WTC11 (cell line): ENCODE measurements around the gene FXYD5. TPM values are rescaled to one million over a fixed set of nuclear protein-coding genes. Genes with fewer than 3 reads are reported as not detected.

Experiments used
- ATAC-seq: fragments of 200-7000 bp; cut with Tn5 transposase; 2 replicates; pipeline ENCODE4 v1.10.0; 2021; ENCODE audit warnings: mild to moderate bottlenecking, moderate library complexity
- CTCF ChIA-PET: fragments of 300-600 bp; sonication (Branson Sonifier 250); formaldehyde crosslinking; loops from one replicate; lab custom pipeline; 2021; ENCODE audit warnings: antibody characterized with exemption; lab: Charles Lee
- POLR2A ChIA-PET: fragments of 350-600 bp; sonication (Branson Sonifier 250); formaldehyde crosslinking; loops from one replicate; lab custom pipeline; 2021; ENCODE audit warnings: antibody characterized with exemption; lab: Charles Lee
- DNase-seq: peaks from one replicate; pipeline ENCODE4 v3.0.0; 2021; ENCODE audit warnings: low spot score
- H3K27ac Mint-ChIP-seq: 2 replicates; pipeline ENCODE4 v1.8.0; 2021; ENCODE audit warnings: mixed read lengths
- H3K27me3 Mint-ChIP-seq: 2 replicates; pipeline ENCODE4 v1.8.0; 2021; ENCODE audit warnings: low read depth, mild to moderate bottlenecking, moderate library complexity, mixed read lengths
- H3K36me3 Mint-ChIP-seq: 2 replicates; pipeline ENCODE4 v1.8.0; 2021; ENCODE audit warnings: mixed read lengths
- H3K4me1 Mint-ChIP-seq: 2 replicates; pipeline ENCODE4 v1.8.0; 2022; ENCODE audit warnings: mixed read lengths
- H3K4me3 Mint-ChIP-seq: 2 replicates; pipeline ENCODE4 v1.8.0; 2021; ENCODE audit warnings: mild to moderate bottlenecking, moderate library complexity, mixed read lengths
- H3K9me3 Mint-ChIP-seq: 2 replicates; pipeline ENCODE4 v1.8.0; 2021; ENCODE audit warnings: mixed read lengths
- CREB1 ChIP-seq: sonication (generic); formaldehyde crosslinking; IDR thresholded peaks from 2 replicates; pipeline ENCODE4 v1.8.0; 2023; ENCODE audit warnings: mild to moderate bottlenecking, missing genetic modification reagents
- MXD4 ChIP-seq: fragments of 250-450 bp; sonication (Bioruptor Pico); IDR thresholded peaks from 2 replicates; pipeline ENCODE4 v1.8.0; 2021; ENCODE audit warnings: mild to moderate bottlenecking, moderate library complexity, borderline replicate concordance
- NFE2L1 ChIP-seq: sonication (generic); formaldehyde crosslinking; IDR thresholded peaks from 2 replicates; pipeline ENCODE4 v1.8.1; 2023; ENCODE audit warnings: missing genetic modification reagents
- NR2C2 ChIP-seq: sonication (generic); formaldehyde crosslinking; IDR thresholded peaks from 2 replicates; pipeline ENCODE4 v1.8.0; 2022; ENCODE audit warnings: mild to moderate bottlenecking, missing genetic modification reagents
- OVOL2 ChIP-seq: fragments of 250-450 bp; sonication (Bioruptor Pico); IDR thresholded peaks from 2 replicates; pipeline ENCODE4 v1.9.0; 2021; ENCODE audit warnings: mild to moderate bottlenecking, borderline replicate concordance
- SP1 ChIP-seq: sonication (generic); formaldehyde crosslinking; conservative IDR thresholded peaks from 2 replicates; pipeline ENCODE4 v1.8.1; 2022; ENCODE audit warnings: missing genetic modification reagents
- TEAD4 ChIP-seq: sonication (generic); formaldehyde crosslinking; IDR thresholded peaks from 2 replicates; pipeline ENCODE4 v1.8.0; 2022; ENCODE audit warnings: mild to moderate bottlenecking, missing genetic modification reagents
- TP53 ChIP-seq: sonication (generic); formaldehyde crosslinking; IDR thresholded peaks from 2 replicates; pipeline ENCODE4 v1.8.1; 2023; ENCODE audit warnings: mild to moderate bottlenecking, missing genetic modification reagents
- ZNF121 ChIP-seq: sonication (generic); formaldehyde crosslinking; IDR thresholded peaks from 2 replicates; pipeline ENCODE4 v1.8.0; 2023; ENCODE audit warnings: missing genetic modification reagents
- ZNF416 ChIP-seq: fragments of 250-450 bp; sonication (Bioruptor Pico); IDR thresholded peaks from 2 replicates; pipeline ENCODE4 v1.9.0; 2021; ENCODE audit warnings: mild to moderate bottlenecking, inconsistent platforms
- total RNA-seq: library from RNA; stranded (reverse); gene quantifications from 3 replicates; pipeline ENCODE4 v1.2.3, GENCODE V29; 2021
- TF ChIP-seq, protein P1 (sequence below): fragments of 200-600 bp; IDR thresholded peaks from 2 replicates; pipeline ENCODE4 v1.8.0; 2022; ENCODE audit warnings: antibody characterized with exemption
- TF ChIP-seq, protein P2 (sequence below): fragments of 250-450 bp; sonication (Bioruptor Pico); conservative IDR thresholded peaks from 2 replicates; pipeline ENCODE4 v1.9.0; 2021; ENCODE audit warnings: mild to moderate bottlenecking
- TF ChIP-seq, protein P3 (sequence below): sonication (generic); formaldehyde crosslinking; IDR thresholded peaks from 2 replicates; pipeline ENCODE4 v1.8.1; 2023; ENCODE audit warnings: mild to moderate bottlenecking, missing genetic modification reagents, moderate library complexity
- TF ChIP-seq, protein P4 (sequence below): sonication (generic); formaldehyde crosslinking; conservative IDR thresholded peaks from 2 replicates; pipeline ENCODE4 v1.8.1; 2022; ENCODE audit warnings: mild to moderate bottlenecking, missing genetic modification reagents
- TF ChIP-seq, protein P5 (sequence below): fragments of 250-450 bp; sonication (Bioruptor Pico); IDR thresholded peaks from 2 replicates; pipeline ENCODE4 v1.8.0; 2021; ENCODE audit warnings: mild to moderate bottlenecking
- TF ChIP-seq, protein P6 (sequence below): sonication (generic); formaldehyde crosslinking; IDR thresholded peaks from 2 replicates; pipeline ENCODE4 v1.8.1; 2022; ENCODE audit warnings: low read depth, mild to moderate bottlenecking, moderate library complexity, missing genetic modification reagents, borderline replicate concordance
- TF ChIP-seq, protein P7 (sequence below): sonication (generic); formaldehyde crosslinking; IDR thresholded peaks from 2 replicates; pipeline ENCODE4 v1.8.1; 2022; ENCODE audit warnings: mild to moderate bottlenecking, missing genetic modification reagents, moderate library complexity, borderline replicate concordance
- TF ChIP-seq, protein P8 (sequence below): sonication (generic); formaldehyde crosslinking; conservative IDR thresholded peaks from 2 replicates; pipeline ENCODE4 v1.8.1; 2023; ENCODE audit warnings: mild to moderate bottlenecking, low read depth, missing genetic modification reagents, moderate library complexity
- TF ChIP-seq, protein P9 (sequence below): sonication (generic); formaldehyde crosslinking; IDR thresholded peaks from 2 replicates; pipeline ENCODE4 v1.8.1; 2023; ENCODE audit warnings: mild to moderate bottlenecking, missing genetic modification reagents

FXYD5 gene
- total RNA-seq, 1 experiment from 2014 or later, result 114 TPM

DNA sequence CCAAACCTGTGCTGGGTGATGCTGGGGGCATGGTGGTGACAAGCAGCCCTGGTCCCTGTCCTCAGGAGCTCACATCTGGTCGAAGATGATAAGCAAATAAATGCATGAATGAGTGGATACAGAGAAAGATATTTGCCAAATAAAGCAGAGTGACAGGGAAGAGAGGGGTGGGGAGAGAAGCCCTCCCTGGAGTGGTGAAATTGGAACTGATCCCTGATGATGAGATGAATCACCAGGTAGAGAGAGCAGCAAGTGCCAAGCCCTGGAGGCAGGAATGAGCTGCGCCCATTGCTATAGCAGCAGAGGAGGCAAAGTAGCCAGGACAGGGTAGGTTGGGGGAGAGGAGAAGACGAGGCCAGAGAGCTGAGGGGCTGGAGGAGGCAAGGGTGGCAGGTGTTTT, 13.7 kb downstream of the FXYD5 start:
- DNase-seq, result no peak

DNA sequence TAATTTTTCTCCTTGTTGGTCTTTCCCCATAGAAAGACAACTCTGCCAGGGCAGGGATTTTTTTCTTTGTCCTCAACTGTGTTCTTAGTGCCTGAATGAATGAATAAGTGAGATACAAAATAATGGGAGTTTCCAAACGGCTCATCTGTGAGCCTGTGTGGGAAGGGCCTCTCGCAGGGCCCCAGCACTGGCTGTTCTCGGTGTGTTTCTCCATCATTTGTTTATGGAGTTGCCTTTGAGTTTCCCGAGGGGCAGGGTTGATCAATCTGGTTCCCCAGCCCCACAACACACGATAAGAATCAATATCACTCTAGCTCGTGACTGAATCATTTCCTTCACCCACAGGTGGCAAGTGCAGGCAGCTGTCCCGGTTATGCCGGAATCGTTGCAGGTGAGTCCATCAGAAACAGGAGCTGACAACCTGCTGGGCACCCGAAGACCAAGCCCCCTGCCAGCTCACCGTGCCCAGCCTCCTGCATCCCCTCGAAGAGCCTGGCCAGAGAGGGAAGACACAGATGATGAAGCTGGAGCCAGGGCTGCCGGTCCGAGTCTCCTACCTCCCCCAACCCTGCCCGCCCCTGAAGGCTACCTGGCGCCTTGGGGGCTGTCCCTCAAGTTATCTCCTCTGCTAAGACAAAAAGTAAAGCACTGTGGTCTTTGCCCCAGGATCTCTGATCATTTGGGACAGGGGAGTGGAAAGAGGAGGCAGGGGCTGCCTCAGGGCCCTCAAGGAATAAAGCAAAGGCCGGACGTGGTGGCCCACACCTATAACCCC, 14.9 kb downstream of the FXYD5 start:
- POLR2A ChIA-PET, result no interaction called here
- Mint-ChIP-seq H3K4me3 (no peak overlapping the region), H3K27me3 (no peaks in the 10 kb centered on the region), H3K4me1 (no peaks in the 10 kb centered on the region), H3K36me3 (peaks cover 35% of the 10 kb centered on the region), H3K27ac (peak overlapping the region; percentile 28; the same call in 1 of the 2 replicates), H3K9me3 (peaks cover 21% of the 10 kb centered on the region)
- ATAC-seq, result no peak
- DNase-seq, result no peak
- CTCF ChIA-PET, result interaction anchor here (0.5 kb wide), 1 partner anchor 59 kb away, joined by 3 read pairs; the partner anchor contains the start of gene FAM187B
- no peak for TF ChIP-seq MXD4
- no peak for TF ChIP-seq CREB1 (CRISPR knock-in tag)
- TF ChIP-seq, protein P1, sequence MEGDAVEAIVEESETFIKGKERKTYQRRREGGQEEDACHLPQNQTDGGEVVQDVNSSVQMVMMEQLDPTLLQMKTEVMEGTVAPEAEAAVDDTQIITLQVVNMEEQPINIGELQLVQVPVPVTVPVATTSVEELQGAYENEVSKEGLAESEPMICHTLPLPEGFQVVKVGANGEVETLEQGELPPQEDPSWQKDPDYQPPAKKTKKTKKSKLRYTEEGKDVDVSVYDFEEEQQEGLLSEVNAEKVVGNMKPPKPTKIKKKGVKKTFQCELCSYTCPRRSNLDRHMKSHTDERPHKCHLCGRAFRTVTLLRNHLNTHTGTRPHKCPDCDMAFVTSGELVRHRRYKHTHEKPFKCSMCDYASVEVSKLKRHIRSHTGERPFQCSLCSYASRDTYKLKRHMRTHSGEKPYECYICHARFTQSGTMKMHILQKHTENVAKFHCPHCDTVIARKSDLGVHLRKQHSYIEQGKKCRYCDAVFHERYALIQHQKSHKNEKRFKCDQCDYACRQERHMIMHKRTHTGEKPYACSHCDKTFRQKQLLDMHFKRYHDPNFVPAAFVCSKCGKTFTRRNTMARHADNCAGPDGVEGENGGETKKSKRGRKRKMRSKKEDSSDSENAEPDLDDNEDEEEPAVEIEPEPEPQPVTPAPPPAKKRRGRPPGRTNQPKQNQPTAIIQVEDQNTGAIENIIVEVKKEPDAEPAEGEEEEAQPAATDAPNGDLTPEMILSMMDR, result no peak
- TF ChIP-seq, protein P2, sequence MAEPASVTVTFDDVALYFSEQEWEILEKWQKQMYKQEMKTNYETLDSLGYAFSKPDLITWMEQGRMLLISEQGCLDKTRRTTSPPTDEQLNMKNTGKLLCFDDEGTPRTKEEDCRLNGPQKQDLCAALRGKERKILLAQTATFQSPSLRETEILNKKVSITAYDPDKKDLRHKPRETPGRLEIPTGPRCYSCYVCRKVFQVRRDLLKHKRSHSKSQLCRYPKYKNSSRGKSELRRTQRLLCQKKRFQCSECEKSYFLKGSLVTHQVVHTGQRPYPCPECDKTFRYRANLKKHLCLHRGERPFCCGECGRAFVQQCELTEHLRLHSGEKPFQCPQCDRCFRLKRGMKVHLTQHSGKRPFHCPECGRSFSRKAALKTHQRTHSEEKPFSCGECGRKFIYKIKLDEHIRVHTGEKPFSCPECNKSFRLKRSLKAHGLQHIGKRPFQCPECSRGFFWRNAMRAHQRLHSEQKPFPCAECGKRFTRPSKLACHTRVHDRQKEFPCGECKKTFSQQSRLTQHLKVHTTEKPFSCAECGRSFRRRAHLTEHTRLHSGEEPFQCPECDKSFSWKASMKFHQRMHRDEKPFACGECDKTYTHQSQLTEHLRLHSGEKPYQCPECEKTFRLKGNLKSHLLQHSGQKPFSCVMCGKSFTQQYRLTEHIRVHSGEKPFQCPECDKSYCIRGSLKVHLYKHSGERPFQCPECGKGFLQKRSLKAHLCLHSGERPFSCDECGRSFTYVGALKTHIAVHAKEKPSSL (CRISPR knock-in tag), result no peak
- no peak for TF ChIP-seq ZNF416 (CRISPR knock-in tag)
- no peak for TF ChIP-seq OVOL2 (CRISPR knock-in tag)
- no peak for TF ChIP-seq ZNF121 (CRISPR knock-in tag)
- TF ChIP-seq, protein P3, sequence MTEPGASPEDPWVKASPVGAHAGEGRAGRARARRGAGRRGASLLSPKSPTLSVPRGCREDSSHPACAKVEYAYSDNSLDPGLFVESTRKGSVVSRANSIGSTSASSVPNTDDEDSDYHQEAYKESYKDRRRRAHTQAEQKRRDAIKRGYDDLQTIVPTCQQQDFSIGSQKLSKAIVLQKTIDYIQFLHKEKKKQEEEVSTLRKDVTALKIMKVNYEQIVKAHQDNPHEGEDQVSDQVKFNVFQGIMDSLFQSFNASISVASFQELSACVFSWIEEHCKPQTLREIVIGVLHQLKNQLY (CRISPR knock-in tag), result no peak
- TF ChIP-seq, protein P4, sequence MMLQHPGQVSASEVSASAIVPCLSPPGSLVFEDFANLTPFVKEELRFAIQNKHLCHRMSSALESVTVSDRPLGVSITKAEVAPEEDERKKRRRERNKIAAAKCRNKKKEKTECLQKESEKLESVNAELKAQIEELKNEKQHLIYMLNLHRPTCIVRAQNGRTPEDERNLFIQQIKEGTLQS, result no peak
- no peak for TF ChIP-seq NFE2L1 (CRISPR knock-in tag)
- TF ChIP-seq, protein P5, sequence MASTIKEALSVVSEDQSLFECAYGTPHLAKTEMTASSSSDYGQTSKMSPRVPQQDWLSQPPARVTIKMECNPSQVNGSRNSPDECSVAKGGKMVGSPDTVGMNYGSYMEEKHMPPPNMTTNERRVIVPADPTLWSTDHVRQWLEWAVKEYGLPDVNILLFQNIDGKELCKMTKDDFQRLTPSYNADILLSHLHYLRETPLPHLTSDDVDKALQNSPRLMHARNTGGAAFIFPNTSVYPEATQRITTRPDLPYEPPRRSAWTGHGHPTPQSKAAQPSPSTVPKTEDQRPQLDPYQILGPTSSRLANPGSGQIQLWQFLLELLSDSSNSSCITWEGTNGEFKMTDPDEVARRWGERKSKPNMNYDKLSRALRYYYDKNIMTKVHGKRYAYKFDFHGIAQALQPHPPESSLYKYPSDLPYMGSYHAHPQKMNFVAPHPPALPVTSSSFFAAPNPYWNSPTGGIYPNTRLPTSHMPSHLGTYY (CRISPR knock-in tag), result no peak
- TF ChIP-seq, protein P6, sequence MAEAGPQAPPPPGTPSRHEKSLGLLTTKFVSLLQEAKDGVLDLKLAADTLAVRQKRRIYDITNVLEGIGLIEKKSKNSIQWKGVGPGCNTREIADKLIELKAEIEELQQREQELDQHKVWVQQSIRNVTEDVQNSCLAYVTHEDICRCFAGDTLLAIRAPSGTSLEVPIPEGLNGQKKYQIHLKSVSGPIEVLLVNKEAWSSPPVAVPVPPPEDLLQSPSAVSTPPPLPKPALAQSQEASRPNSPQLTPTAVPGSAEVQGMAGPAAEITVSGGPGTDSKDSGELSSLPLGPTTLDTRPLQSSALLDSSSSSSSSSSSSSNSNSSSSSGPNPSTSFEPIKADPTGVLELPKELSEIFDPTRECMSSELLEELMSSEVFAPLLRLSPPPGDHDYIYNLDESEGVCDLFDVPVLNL, result no peak
- no peak for TF ChIP-seq SP1
- TF ChIP-seq TEAD4 (CRISPR knock-in tag), result no peak
- TF ChIP-seq NR2C2, result no peak
- TF ChIP-seq, protein P7, sequence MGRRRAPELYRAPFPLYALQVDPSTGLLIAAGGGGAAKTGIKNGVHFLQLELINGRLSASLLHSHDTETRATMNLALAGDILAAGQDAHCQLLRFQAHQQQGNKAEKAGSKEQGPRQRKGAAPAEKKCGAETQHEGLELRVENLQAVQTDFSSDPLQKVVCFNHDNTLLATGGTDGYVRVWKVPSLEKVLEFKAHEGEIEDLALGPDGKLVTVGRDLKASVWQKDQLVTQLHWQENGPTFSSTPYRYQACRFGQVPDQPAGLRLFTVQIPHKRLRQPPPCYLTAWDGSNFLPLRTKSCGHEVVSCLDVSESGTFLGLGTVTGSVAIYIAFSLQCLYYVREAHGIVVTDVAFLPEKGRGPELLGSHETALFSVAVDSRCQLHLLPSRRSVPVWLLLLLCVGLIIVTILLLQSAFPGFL, result no peak
- TF ChIP-seq, protein P8, sequence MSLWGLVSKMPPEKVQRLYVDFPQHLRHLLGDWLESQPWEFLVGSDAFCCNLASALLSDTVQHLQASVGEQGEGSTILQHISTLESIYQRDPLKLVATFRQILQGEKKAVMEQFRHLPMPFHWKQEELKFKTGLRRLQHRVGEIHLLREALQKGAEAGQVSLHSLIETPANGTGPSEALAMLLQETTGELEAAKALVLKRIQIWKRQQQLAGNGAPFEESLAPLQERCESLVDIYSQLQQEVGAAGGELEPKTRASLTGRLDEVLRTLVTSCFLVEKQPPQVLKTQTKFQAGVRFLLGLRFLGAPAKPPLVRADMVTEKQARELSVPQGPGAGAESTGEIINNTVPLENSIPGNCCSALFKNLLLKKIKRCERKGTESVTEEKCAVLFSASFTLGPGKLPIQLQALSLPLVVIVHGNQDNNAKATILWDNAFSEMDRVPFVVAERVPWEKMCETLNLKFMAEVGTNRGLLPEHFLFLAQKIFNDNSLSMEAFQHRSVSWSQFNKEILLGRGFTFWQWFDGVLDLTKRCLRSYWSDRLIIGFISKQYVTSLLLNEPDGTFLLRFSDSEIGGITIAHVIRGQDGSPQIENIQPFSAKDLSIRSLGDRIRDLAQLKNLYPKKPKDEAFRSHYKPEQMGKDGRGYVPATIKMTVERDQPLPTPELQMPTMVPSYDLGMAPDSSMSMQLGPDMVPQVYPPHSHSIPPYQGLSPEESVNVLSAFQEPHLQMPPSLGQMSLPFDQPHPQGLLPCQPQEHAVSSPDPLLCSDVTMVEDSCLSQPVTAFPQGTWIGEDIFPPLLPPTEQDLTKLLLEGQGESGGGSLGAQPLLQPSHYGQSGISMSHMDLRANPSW (CRISPR knock-in tag), result no peak
- TF ChIP-seq, protein P9, sequence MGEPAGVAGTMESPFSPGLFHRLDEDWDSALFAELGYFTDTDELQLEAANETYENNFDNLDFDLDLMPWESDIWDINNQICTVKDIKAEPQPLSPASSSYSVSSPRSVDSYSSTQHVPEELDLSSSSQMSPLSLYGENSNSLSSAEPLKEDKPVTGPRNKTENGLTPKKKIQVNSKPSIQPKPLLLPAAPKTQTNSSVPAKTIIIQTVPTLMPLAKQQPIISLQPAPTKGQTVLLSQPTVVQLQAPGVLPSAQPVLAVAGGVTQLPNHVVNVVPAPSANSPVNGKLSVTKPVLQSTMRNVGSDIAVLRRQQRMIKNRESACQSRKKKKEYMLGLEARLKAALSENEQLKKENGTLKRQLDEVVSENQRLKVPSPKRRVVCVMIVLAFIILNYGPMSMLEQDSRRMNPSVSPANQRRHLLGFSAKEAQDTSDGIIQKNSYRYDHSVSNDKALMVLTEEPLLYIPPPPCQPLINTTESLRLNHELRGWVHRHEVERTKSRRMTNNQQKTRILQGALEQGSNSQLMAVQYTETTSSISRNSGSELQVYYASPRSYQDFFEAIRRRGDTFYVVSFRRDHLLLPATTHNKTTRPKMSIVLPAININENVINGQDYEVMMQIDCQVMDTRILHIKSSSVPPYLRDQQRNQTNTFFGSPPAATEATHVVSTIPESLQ (CRISPR knock-in tag), result no peak

More for the DNA sequence above, 13.7 kb downstream of the FXYD5 start:
- ChIA-PET POLR2A (no interaction called here), CTCF (interaction anchor here (0.7 kb wide), 1 partner anchor 297 kb away, joined by 3 read pairs; no protein-coding TSS in a partner anchor)
- no peak for ATAC-seq
- H3K27ac Mint-ChIP-seq, result no peak overlapping the region
- H3K27me3 Mint-ChIP-seq, result no peaks in the 10 kb centered on the region
- no peak overlapping the region for H3K4me3 Mint-ChIP-seq
- H3K4me1 Mint-ChIP-seq, result no peaks in the 10 kb centered on the region
- TF ChIP-seq TP53 (CRISPR knock-in tag) (no peak), NFE2L1 (CRISPR knock-in tag) (no peak)
- TF ChIP-seq, protein P4, result no peak
- peaks cover 47% of the 10 kb centered on the region for H3K36me3 Mint-ChIP-seq
- H3K9me3 Mint-ChIP-seq, result peaks cover 29% of the 10 kb centered on the region
